Cardiac muscle cell (in vitro differentiated cells and primary cell): ENCODE data around the gene ITGAX. TPM values are rescaled to one million over a fixed set of nuclear protein-coding genes. Genes with fewer than 3 reads are reported as not detected.

Experiments used
- DNase-seq, 2 donors: peaks; one replicate each; pipeline versions ENCODE4 v3.0.0 to v3.0.0-alpha.2; 2010 to 2017; ENCODE audit warnings: low read depth in 1 of 2, low spot score in 1 of 2
- H3K27ac ChIP-seq: fragments of 200-600 bp; sonication (generic); 2 replicates; pipeline ENCODE4 v1.5.1; 2016
- H3K27me3 ChIP-seq: fragments of 200-600 bp; sonication (generic); 2 replicates; pipeline ENCODE4 v1.6.0; 2016; ENCODE audit warnings: control low read depth
- H3K36me3 ChIP-seq: fragments of 200-600 bp; sonication (generic); 2 replicates; pipeline ENCODE4 v1.5.1; 2016; ENCODE audit warnings: control low read depth
- H3K4me1 ChIP-seq: fragments of 200-600 bp; sonication (generic); 2 replicates; pipeline ENCODE4 v1.8.1; 2017; ENCODE audit warnings: low read depth, mild to moderate bottlenecking, mixed run types
- H3K4me3 ChIP-seq: fragments of 200-600 bp; sonication (generic); 2 replicates; pipeline ENCODE4 v1.5.1; 2016; ENCODE audit warnings: mild to moderate bottlenecking
- H3K9me3 ChIP-seq: fragments of 200-600 bp; sonication (generic); 2 replicates; pipeline ENCODE4 v1.5.1; 2017; ENCODE audit warnings: low read depth, mild to moderate bottlenecking, control low read depth
- polyA plus RNA-seq: library from polyadenylated mRNA; unstranded; fragments of >200 nt; fragmentation: Nextera tagmentation; extraction: Ambion mirVana; gene quantifications from 2 replicates; pipeline ENCODE4 v1.2.1, GENCODE V29; 2016
- total RNA-seq: library from RNA; depleted of rRNA; stranded (reverse); fragments of >200 nt; gene quantifications from 2 replicates; pipeline ENCODE4 v1.2.3, GENCODE V29; 2016
- TF ChIP-seq, protein P1 (sequence below): IDR thresholded peaks from 2 replicates; pipeline ENCODE4 v1.5.1; 2012; ENCODE audit warnings: low read depth, mild to moderate bottlenecking, low read length

Gene ITGAX
- total and polyA plus RNA-seq, 2 experiments from 2014 or later, result 0.69 TPM; not detected in 1

DNA sequence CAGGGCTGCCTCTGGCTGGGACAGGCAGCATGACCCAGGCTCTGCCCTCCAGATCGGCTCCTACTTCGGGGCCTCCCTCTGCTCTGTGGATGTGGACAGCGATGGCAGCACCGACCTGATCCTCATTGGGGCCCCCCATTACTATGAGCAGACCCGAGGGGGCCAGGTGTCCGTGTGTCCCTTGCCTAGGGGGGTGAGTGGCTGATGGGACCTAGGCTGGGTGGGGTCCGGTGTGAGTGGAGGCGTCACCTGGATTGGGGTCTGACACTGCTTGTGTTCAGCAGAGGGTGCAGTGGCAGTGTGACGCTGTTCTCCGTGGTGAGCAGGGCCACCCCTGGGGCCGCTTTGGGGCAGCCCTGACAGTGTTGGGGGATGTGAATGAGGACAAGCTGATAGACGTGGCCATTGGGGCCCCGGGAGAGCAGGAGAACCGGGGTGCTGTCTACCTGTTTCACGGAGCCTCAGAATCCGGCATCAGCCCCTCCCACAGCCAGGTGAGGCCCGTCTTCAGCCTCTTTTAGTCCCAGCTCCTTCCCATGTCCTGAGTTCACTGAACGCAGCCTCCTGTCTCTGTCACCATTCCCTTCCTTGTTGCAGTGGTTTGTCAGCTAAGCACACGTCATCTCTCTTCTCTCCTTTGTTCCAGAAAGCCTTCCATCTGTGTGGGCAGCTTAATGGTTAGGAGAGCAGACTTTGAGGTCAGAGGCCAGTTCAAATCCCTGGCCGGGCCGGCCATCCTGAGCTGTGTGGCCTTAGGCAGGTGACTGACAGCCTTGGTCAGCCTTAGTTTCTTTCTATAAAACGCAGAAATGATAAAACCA, 56.3 kb downstream of the ITGAX start:
- H3K9me3 ChIP-seq, result no peaks in the 10 kb centered on the region
- DNase-seq, result no peak
- no peaks in the 10 kb centered on the region for H3K36me3 ChIP-seq
- no peak overlapping the region for H3K4me3 ChIP-seq
- H3K27me3 ChIP-seq, result peaks cover 5% of the 10 kb centered on the region
- TF ChIP-seq, protein P1, sequence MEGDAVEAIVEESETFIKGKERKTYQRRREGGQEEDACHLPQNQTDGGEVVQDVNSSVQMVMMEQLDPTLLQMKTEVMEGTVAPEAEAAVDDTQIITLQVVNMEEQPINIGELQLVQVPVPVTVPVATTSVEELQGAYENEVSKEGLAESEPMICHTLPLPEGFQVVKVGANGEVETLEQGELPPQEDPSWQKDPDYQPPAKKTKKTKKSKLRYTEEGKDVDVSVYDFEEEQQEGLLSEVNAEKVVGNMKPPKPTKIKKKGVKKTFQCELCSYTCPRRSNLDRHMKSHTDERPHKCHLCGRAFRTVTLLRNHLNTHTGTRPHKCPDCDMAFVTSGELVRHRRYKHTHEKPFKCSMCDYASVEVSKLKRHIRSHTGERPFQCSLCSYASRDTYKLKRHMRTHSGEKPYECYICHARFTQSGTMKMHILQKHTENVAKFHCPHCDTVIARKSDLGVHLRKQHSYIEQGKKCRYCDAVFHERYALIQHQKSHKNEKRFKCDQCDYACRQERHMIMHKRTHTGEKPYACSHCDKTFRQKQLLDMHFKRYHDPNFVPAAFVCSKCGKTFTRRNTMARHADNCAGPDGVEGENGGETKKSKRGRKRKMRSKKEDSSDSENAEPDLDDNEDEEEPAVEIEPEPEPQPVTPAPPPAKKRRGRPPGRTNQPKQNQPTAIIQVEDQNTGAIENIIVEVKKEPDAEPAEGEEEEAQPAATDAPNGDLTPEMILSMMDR, result no peak
- H3K27ac ChIP-seq, result no peak overlapping the region
- no peaks in the 10 kb centered on the region for H3K4me1 ChIP-seq

- Histone ChIP-seq H3K4me1 (no peaks in the 10 kb centered on the region), H3K27ac (no peak overlapping the region), H3K9me3 (no peaks in the 10 kb centered on the region), H3K27me3 (peaks cover 5% of the 10 kb centered on the region), H3K4me3 (no peak overlapping the region), H3K36me3 (no peaks in the 10 kb centered on the region)
- no peak for DNase-seq
- TF ChIP-seq, protein P1, result no peak
Observed at GRCh38 chr16:31412750-31413149, 57.8 kb downstream of the ITGAX start.

GRCh38 chr16:31413381-31413780, 58.4 kb downstream of the ITGAX start:
- Histone ChIP-seq H3K27ac (no peak overlapping the region), H3K4me3 (no peak overlapping the region), H3K4me1 (no peaks in the 10 kb centered on the region), H3K36me3 (no peaks in the 10 kb centered on the region), H3K27me3 (peaks cover 1% of the 10 kb centered on the region), H3K9me3 (no peaks in the 10 kb centered on the region)
- no peak for DNase-seq
- TF ChIP-seq, protein P1, result no peak

- no peaks in the 10 kb centered on the region for H3K27me3 ChIP-seq
- no peak overlapping the region for H3K27ac ChIP-seq
- no peaks in the 10 kb centered on the region for H3K4me1 ChIP-seq
- no peak for DNase-seq
- no peaks in the 10 kb centered on the region for H3K9me3 ChIP-seq
- TF ChIP-seq, protein P1, result no peak
- H3K36me3 ChIP-seq, result no peaks in the 10 kb centered on the region
- H3K4me3 ChIP-seq, result no peak overlapping the region
Observed at GRCh38 chr16:31413943-31414342, 59.0 kb downstream of the ITGAX start.

- DNase-seq, result no peak
- Histone ChIP-seq H3K4me1 (no peaks in the 10 kb centered on the region), H3K27ac (no peak overlapping the region), H3K36me3 (no peaks in the 10 kb centered on the region), H3K9me3 (no peaks in the 10 kb centered on the region), H3K27me3 (no peaks in the 10 kb centered on the region), H3K4me3 (no peak overlapping the region)
- TF ChIP-seq, protein P1, result no peak
Observed at GRCh38 chr16:31414706-31415105, 59.7 kb downstream of the ITGAX start.
